ENCODE data around the gene RCVRN.

DNA sequence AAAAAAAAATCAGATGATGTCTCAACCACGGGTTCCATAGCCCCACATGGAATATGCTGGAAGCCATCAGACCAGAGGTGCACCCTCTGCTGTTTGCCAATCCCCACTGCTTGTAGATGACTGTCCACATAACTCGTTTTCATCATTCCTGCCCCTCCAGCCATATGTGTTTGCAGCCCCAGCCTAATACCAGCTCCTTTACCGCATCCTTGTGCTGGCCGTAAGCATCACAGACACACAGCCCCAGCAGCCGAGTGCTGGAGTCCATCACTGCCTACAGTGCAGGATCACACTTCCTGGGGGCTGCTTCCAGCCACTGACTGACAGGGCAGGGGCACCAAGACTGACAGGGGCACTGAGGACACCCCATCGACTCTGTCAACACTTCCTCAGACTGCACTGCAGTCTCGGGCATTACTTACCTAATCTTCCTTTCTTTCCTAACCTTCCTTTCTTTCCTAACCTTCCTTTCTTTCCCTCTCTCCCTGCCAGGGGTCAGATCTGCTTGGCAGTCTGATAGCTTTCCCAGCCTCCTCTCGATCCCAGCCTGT, 5.0 kb downstream of the RCVRN start:
- TF ChIP-seq EP300 (IDR thresholded peaks at IDR 0.05) = no peak
- no peak for TF ChIP-seq POLR2A (IDR thresholded peaks at IDR 0.05)

Measured in ovary (tissue), 1 donor.